MCF 10A (cell line): ENCODE data around the gene SH2B3. TPM values are rescaled to one million over a fixed set of nuclear protein-coding genes. Genes with fewer than 3 reads are reported as not detected.
"Not testable (repeated sequence)": the region's sequence is repeated elsewhere in the genome, so short reads cannot be mapped to it uniquely, and the experiment has no call there.

Source experiments
- BruUV-seq: library from RNA; stranded (reverse); fragments of 400-500 nt; replicated peaks from 2 replicates; lab custom pipeline; 2021; lab: Mats Ljungman, UMichigan
- CTCF ChIA-PET: fragments of 300-600 bp; sonication (Branson Sonifier 250); formaldehyde crosslinking; extraction: SDS; loops from one replicate; lab custom pipeline; 2021; ENCODE audit warnings: antibody characterized with exemption, inconsistent platforms; lab: Yijun Ruan, JAX
- POLR2A ChIA-PET: fragments of 300-600, 350-650 bp; sonication (Branson Sonifier 250); formaldehyde crosslinking; extraction: SDS; loops from one replicate; lab custom pipeline; 2020; ENCODE audit warnings: antibody characterized with exemption, inconsistent platforms; lab: Yijun Ruan, JAX
- DNase-seq: peaks from one replicate; pipeline ENCODE4 v3.0.0-alpha.2; 2018; ENCODE audit not compliant: unreplicated experiment
- H3K27ac Mint-ChIP-seq: one replicate; pipeline ENCODE4 v1.8.0; 2022; ENCODE audit warnings: mild to moderate bottlenecking, low read depth, mixed read lengths; ENCODE audit not compliant: unreplicated experiment
- H3K27me3 Mint-ChIP-seq: one replicate; pipeline ENCODE4 v1.8.0; 2022; ENCODE audit warnings: mixed read lengths; ENCODE audit not compliant: insufficient read depth, unreplicated experiment
- H3K36me3 Mint-ChIP-seq: one replicate; pipeline ENCODE4 v1.8.0; 2022; ENCODE audit warnings: mild to moderate bottlenecking, moderate library complexity, mixed read lengths; ENCODE audit not compliant: insufficient read depth, unreplicated experiment
- H3K4me1 Mint-ChIP-seq: one replicate; pipeline ENCODE4 v1.8.0; 2022; ENCODE audit warnings: mixed read lengths; ENCODE audit not compliant: insufficient read depth, unreplicated experiment
- H3K4me3 Mint-ChIP-seq: one replicate; pipeline ENCODE4 v1.8.0; 2022; ENCODE audit warnings: mild to moderate bottlenecking, moderate library complexity, mixed read lengths; ENCODE audit not compliant: unreplicated experiment
- H3K9me3 Mint-ChIP-seq: one replicate; pipeline ENCODE4 v1.8.0; 2022; ENCODE audit warnings: mixed read lengths; ENCODE audit not compliant: unreplicated experiment
- CTCF ChIP-seq: fragments of 200-600 bp; IDR thresholded peaks from one replicate; pipeline ENCODE4 v1.8.0; 2022; ENCODE audit warnings: antibody characterized with exemption, mild to moderate bottlenecking; ENCODE audit not compliant: unreplicated experiment
- intact Hi-C: fragments of 100-400 bp; cut with micrococcal nuclease; formaldehyde crosslinking; loops from 2 replicates; pipeline ENCODE4 v1.14.1; 2022
- total RNA-seq: library from RNA; stranded (reverse); gene quantifications from 2 replicates; pipeline ENCODE4 v1.2.3, GENCODE V29; 2022

Gene SH2B3
- total RNA-seq, 1 experiment from 2014 or later, result 5.1 TPM

GRCh38 chr12:111369496-111370220, 36.1 kb upstream of the SH2B3 start:
- no peak for TF ChIP-seq CTCF
- H3K4me3 Mint-ChIP-seq, result peak overlapping the region; percentile 80
- H3K9me3 Mint-ChIP-seq, result no peaks in the 10 kb centered on the region
- no peaks in the 10 kb centered on the region for H3K36me3 Mint-ChIP-seq
- no peak for DNase-seq
- H3K4me1 Mint-ChIP-seq, result peaks cover 25% of the 10 kb centered on the region
- H3K27ac Mint-ChIP-seq, result no peak overlapping the region
- ChIA-PET POLR2A (interaction anchor here (0.6 to 2.6 kb wide), 9 partner anchors 13 to 1366 kb away, joined by 3 to 16 read pairs (median 3); no protein-coding TSS in a partner anchor), CTCF (interaction anchor here (0.6 to 1.5 kb wide), 7 partner anchors 26 to 910 kb away, joined by 3 to 10 read pairs (median 3); no protein-coding TSS in a partner anchor)
- no peaks in the 10 kb centered on the region for H3K27me3 Mint-ChIP-seq
- intact Hi-C loops, result no loop called here
- BruUV-seq, result no TSS peak

GRCh38 chr12:111373231-111373630, 32.5 kb upstream of the SH2B3 start:
- H3K4me1 Mint-ChIP-seq, H3K4me3 Mint-ChIP-seq, intact Hi-C loops, DNase-seq, H3K36me3 Mint-ChIP-seq, BruUV-seq, H3K9me3 Mint-ChIP-seq, H3K27ac Mint-ChIP-seq, POLR2A ChIA-PET, H3K27me3 Mint-ChIP-seq: not testable (repeated sequence)
- CTCF ChIA-PET, result interaction anchor here (1.4 kb wide), 1 partner anchor 78 kb away, joined by 3 read pairs; no protein-coding TSS in a partner anchor

GRCh38 chr12:111377440-111377839, 28.3 kb upstream of the SH2B3 start:
- Mint-ChIP-seq H3K4me1 (no peaks in the 10 kb centered on the region), H3K27me3 (peaks cover 41% of the 10 kb centered on the region), H3K4me3 (no peak overlapping the region), H3K27ac (no peak overlapping the region), H3K36me3 (no peaks in the 10 kb centered on the region), H3K9me3 (no peaks in the 10 kb centered on the region)
- TF ChIP-seq CTCF, result no peak
- intact Hi-C loops, result no loop called here
- DNase-seq, result no peak
- ChIA-PET CTCF (interaction anchor here (0.6 to 1.6 kb wide), 3 partner anchors 19 to 284 kb away, joined by 3 to 9 read pairs (median 3); no protein-coding TSS in a partner anchor), POLR2A (no interaction called here)
- BruUV-seq, result no TSS peak

- no peaks in the 10 kb centered on the region for H3K9me3 Mint-ChIP-seq
- H3K4me3 Mint-ChIP-seq, result no peak overlapping the region
- no peak overlapping the region for H3K27ac Mint-ChIP-seq
- no TSS peak for BruUV-seq
- ChIA-PET CTCF (interaction anchor here (0.6 kb wide), 1 partner anchor 13 kb away, joined by 3 read pairs; no protein-coding TSS in a partner anchor), POLR2A (interaction anchor here (0.6 kb wide), 1 partner anchor 61 kb away, joined by 3 read pairs; no protein-coding TSS in a partner anchor)
- H3K4me1 Mint-ChIP-seq, result no peaks in the 10 kb centered on the region
- intact Hi-C loops, result no loop called here
- H3K27me3 Mint-ChIP-seq, result peaks cover 53% of the 10 kb centered on the region
- no peak for TF ChIP-seq CTCF
- no peaks in the 10 kb centered on the region for H3K36me3 Mint-ChIP-seq
- no peak for DNase-seq
Measured at GRCh38 chr12:111379942-111380554, 25.7 kb upstream of the SH2B3 start.
